HG03196 (cell line): ENCODE results near the gene NUCB2.
"Not testable (repeated sequence)": the region's sequence is repeated elsewhere in the genome, so short reads cannot be mapped to it uniquely, and the experiment has no call there.

ENCODE experiments used
- ATAC-seq: cut with Tn5 transposase; IDR thresholded peaks from one replicate; pipeline ENCODE4 v1.9.1; 2021; ENCODE audit not compliant: unreplicated experiment

NUCB2 gene

DNA sequence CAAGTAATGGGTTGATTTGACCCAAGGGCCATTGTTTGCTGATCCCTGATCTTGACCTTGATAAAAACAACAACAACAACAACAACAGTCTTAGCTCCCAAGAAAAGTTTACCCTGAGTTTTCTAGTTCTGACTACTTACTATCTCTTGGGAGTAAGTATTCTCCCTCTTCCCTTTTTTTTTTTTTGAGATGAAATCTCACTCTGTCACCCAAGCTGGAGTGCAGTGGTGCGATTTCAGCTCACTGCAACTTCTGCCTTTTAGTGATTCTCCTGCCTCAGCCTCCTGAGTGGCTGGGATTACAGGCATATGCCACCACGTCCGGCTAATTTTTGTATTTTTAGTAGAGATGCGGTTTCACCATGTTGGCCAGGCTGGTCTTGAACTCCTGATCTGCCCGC, 8.0 kb upstream of the NUCB2 start:
- not testable (repeated sequence) for ATAC-seq

DNA sequence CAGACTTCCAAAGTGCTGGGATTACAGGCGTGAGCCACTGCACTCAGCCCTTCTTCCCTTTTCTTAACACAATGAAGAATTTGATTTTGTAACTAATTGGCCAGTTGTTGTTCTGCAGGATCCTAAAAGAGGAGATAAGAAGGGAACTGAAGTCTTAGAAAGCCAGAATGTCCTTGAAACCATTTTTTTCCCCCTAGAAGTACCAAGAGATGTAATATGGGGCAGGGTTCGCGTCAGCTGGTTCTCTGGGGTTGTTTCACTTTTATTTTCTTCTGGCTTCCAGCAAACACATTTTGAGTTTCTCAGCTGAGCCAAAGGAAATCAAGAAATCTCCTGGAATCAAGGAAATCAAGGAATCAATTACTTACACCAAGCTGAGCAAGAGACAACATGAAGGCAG, 7.6 kb upstream of the NUCB2 start:
- no peak for ATAC-seq

DNA sequence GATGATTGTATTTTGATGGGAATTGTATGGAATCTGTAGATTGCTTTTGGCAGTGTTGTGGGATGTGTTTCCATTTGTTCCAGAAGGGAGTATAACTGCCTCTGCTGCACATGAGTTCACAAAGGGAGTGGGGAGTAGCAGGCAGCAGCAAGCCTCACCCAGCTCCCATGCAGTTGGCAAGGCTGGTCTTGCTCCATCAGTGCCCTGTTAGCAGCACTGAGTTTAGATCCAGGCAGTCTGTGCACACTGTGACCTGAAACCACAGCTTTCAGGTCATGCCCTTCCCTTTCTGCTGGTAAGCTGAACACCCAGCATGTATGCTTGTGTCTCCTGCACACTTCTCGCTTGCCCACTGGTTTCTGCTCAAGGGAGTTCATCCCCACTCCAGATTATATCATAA, 3.7 kb upstream of the NUCB2 start:
- no peak for ATAC-seq

DNA sequence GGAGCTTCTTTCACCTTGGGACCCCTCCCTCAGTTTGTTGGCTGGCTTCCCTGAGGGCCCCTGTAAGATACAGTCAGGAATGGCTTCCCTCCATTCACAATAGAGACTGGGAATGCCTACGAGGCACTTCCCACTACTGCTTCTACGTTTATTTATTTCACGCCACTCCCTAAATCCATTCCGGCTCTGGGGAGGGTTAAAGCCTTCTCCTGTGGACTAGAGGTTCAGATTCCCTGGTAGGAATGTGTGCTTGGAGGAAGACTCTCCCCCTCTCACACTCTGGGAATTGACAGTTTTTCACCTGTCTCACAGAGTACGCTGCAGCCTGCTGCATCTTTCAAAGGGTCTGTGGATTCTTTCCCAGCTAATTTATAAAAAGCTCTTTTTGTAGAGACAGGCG, 3.3 kb upstream of the NUCB2 start:
- ATAC-seq: no peak

DNA sequence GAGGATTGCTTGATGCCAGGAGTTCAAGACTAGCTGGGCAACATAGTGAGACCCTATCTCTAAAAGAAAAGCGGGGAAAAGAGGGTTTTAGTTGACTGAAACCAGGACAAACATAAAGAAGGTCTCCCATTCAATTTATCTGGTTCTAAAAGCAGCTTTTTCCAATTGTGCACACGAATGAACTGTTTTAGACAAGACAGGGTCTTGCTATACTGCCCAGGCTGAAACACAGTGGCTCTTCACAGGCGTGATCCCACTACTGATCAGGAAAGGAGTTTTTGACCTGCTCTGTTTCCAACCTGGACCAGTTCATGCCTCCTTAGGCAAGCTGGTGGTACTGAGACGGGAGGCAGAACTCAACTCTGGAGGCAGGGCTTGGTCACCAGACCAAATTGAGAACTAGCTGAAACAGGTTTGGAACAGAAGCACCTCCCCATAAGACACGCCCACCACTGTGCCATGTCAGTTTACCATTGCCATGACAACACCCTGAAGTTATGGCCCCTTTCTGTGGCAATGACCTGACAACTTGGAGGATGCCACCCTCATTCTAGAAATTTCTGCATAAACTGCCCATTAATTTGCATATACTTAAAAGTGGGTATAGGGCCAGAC, 2.8 kb upstream of the NUCB2 start:
- ATAC-seq: no peak

DNA sequence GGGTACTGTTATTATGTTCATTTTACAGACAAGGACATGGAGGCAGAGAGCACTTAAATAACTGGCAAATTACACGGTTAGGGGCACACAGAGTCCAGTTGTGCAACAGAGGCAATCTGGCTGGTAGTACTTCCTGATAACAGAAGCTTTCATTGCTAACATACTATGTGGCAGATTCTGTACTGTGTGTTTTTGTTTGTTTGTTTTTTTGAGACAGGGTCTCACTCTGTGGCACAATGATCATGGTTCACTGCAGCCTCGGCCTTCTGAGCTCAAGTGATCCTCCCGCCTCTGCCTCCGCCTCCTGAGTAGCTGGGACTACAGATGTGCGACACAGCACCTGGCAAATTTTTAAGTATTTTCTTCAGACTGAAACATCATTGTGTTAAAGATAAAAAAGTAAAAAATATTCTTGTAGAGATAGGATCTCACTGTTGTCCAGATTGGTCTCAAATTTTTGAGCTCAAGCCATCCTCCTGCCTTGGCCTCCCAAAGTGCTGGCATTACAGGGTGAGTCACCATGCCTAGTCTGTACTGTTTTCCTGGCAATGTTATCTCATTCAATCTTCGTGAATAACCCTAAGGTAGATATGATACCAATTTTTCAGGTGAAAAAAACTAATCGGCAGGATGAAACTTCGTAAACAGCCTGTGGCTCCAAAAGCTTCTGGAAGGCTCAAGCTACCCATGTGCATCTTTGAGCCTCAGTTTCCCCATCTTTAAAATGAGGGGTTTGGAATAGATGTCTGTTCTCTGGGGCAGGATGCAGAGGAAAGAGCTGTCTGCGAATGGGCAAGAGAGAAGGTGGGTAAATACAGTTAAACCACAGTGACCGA, 921 bp upstream of the NUCB2 start:
- no peak for ATAC-seq

DNA sequence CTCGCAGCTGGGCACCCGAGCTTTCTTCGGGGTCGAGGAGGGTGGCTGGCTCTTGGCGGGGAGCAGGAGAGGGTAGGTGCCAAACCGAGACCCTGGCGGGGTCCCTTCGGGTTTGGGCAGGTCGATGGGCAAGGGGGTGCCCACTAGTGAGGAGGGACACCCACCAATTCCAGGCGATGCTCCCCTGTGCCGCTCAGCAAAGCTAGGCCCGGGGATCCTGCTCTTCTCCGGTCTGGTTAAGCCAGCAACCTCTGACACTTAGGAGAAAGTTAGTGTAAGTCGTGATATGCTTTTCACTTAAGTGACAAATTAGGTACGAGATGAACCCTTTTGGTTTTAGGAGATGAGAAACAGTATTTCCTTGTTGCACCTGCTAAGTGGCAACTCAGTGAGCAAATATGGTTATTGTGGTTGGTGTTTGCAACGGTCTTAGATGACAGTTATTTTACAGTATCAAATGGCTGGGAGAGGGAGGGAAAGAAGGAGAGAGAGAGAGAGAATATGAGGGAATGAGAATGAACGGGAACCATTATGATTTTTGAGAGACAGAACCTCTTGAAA, 565 bp downstream of the NUCB2 start:
- ATAC-seq: peak; percentile 23

DNA sequence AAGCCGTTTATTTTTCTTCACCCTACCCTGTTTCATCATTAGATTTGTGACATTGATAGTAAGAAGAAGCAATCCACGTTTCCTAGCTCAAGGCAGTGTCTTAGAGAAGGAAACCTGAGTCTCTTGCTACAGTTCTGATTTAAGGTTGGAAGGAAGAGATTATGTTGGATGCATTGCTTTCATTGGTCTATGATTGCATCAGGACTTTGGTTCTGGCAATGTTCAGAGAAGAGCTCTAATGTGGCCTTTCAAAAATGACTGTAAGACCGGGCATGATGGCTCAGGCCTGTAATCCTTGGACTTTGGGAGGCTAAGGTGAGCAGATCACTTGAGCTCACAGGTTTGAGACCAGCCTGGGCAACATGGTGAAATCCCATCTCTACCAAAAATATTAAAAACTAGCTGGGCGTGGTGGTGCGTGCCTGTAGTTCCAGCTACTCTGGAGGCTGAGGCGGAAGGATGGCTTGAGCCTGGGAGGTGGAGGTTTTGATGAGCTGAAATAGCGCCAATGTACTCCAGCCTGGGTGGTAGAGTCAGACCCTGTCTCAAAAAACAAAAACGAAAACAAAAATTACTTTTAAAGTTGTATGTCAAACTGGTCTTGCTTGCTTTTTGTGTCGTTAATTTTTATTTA, 4.1 kb downstream of the NUCB2 start:
- ATAC-seq: no peak

DNA sequence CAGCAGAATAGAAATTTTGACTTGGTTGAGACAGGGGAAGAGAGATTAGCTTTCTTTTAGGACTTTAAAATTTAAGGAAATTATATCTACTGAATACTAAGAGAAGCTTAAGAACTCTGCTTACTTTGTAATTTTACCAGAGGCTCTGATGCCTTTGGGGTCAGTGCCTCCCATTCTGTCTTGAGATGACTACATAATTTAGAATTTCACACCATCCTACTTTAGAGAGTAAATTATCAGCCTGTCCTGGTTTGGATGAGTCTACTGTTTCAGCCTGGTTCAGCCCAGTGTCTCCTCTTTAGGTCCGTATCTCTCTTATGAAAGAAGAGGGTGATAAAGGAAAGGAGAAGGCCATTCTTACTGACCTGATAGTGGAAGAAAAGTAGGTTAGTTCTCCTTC, 9.8 kb downstream of the NUCB2 start:
- no peak for ATAC-seq

DNA sequence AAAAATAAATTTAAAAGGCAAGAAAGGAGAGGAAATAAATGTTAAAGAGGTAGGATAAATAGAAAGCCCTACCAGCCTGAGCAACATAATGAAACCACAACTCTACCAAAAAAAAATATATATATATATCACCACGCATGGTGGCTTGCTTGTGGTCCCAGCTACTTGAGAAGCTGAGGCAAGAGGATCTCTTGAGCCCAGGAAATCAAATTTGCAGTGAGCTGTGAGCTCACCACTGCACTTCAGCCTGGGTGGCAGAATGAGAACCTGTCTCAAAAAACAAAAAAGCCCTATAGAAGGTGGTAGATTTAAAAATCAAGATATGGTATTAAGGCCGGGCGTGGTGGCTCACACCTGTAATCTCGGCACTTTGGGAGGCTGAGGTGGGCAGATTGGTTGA, 10.5 kb downstream of the NUCB2 start:
- ATAC-seq: no peak

DNA sequence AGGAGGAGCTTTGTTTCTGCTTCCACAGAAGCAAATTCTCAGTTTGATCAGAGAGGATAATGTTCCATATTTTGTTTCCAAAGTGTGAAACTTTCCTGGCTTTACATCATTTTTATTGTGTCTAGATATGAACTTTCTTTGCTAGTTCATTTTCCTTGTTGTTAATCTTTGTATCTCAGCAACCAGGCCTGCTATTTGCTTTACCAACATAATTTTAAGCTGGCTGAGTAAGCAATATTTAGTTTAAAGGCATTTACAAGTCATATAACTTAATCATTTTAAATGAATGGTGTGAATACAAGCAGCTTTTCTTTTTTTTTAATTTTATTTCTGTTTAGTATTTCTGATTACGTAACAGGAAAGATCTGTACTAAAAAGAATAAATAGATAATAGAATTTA, 15.2 kb downstream of the NUCB2 start:
- no peak for ATAC-seq

DNA sequence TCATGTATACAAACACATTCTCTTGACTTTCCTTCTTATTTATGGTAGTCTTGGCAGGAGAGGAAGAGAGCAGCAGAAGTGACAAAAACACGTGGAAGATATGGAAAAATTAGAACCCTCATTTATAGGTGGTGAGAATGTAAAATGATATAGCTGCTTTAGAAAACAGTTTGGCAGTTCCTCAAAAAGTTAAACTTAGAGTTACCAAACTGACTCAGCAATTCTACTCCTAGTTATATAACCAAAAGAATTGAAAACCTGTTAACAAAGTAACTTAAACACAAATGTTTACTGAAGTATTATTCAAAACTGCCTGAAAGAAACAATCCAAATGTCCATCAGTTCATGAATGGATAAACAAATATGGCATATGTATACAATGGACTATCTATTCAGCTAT, 16.8 kb downstream of the NUCB2 start:
- ATAC-seq: no peak

DNA sequence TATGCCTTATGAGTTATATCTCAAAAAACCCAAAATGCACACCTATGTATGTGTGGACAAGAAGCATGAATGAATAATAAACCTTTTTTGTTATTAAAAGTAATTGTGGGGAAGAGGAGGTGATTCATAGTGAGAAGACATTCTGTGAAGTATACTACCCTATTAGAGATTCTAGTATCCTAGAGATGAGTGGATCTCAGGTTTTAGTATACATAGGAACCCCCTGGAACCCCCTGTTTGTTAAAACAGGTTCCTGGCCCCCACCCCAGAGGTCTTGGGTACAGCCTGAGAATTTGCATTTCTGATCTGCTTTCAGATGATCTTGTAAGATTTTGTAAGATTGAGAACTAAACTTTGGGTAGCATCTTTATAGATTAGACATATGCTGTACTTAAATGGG, 17.5 kb downstream of the NUCB2 start:
- no peak for ATAC-seq

DNA sequence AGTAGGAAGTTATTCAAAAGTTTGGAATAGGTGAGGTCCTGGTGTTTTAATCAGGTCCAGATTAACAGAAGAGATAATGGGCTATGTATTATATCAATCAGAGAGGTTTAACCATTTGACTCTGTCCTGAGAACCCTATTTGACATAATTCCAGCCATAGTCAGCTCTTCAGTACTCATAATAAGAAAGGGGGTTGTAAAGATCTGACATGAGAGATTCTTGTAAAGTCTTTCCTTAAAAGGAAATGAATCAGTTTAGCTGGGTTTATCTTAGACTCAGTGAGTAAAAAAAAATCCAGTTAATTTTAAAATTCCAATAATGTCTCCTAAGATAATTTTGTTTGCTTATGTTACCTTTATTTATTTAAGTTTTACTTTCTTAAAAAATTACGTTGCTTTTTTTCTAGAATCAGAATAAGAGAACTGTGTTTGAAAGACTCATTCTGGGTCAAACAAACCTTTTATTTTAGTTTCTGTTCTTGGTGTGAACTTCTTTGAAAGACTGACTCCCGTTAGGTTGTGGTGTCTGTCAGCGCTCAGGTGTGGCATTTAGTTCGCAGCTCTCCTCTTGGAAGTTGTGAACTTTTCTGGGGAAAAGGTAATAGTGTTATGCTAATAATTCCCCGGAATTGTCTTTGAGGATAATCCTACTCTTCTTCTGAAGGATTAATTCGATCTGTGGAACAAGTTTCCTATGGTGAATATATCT, 20.5 kb downstream of the NUCB2 start:
- no peak for ATAC-seq

DNA sequence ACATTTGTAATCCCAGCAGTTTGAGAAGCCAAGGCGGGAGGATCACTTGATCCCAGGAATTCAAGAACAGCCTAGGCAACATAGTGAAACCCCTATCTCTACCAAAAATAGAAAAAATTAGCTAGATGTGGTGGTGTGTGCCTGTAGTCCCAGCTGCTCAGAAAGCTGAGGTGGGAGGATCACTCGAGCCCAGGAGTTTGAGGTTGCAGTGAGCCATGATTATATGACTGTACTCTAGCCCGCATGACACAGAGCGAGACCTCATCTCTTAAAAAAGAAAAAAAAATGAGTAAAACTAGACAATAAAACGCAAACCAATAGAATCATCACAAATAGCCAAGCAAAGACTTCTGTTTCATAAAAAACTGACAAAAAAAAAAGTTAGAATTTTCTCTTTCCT, 21.8 kb downstream of the NUCB2 start:
- ATAC-seq: peak; percentile 63

DNA sequence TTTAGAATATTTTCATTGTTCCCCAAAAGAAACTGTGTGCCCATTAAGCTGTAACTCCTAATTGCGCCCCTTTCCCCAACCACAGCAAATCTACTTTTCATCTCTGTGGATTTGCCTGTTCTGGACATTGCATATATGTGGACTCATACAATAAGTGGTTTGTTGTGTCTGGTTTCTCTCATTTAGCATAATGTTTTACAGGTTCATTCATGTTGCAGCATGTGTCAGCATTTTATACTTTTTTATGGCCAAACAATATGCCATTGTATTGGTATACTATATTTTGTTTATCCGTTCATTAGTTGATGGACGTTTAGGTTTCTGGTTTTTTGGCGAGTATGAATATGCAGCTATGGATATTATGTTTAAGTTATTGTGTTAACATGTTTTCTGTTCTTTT, 23.8 kb downstream of the NUCB2 start:
- ATAC-seq: no peak

DNA sequence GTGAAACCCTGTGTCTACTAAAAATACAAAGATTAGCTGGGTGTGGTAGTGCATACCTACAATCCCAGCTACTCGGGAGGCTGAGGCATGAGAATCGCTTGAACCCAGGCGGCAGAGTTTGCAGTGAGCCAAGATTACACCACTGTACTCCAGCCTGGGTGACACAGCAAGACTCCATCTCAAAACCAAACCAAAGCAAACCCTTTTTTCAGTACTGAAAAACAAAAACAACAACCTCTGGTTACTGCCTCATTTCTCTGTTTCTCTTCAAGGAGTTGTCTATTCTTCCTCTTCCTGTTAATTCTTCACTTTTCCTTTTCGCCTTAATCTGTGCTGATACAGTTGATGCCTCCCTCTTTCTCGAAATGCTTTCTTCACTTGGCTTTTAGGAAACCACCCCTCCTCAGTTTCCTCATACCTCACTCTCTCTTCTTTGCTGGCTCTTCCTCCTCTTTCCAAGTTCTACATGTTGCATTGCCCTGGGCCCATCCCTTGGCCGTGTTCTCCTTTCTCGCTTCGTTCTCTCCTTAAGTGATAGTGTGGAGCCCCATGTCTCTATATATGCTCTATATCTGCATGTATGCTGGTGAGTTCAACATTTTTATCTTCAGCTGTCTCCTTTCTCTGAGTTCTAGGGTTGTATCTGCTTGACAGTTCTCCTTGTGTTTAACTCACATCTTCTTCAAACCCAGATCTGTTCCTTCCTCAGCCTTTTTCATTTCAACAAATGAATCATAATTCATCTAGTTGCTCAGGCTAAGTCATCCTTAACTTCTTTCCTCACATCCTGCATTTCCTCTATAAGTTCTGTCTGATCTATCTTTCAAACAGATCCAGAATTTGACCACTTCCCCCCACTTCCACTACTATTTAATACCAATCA, 37.1 kb downstream of the NUCB2 start:
- ATAC-seq: no peak

DNA sequence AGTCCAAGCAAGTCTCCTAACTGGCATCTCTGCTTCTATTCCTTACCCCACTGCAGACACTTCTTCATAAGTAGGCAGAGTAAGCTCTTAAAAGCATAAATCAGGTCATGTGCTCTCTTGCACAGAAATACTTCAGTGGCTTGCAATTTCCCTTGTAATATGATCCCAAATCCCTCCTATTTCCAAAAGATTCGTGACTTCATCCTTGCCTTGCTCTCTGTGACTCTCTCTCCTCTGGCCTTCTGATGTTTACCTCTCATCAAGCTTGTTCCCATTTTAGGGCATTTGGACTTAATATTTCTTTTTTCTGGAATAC, 37.7 kb downstream of the NUCB2 start:
- no peak for ATAC-seq

DNA sequence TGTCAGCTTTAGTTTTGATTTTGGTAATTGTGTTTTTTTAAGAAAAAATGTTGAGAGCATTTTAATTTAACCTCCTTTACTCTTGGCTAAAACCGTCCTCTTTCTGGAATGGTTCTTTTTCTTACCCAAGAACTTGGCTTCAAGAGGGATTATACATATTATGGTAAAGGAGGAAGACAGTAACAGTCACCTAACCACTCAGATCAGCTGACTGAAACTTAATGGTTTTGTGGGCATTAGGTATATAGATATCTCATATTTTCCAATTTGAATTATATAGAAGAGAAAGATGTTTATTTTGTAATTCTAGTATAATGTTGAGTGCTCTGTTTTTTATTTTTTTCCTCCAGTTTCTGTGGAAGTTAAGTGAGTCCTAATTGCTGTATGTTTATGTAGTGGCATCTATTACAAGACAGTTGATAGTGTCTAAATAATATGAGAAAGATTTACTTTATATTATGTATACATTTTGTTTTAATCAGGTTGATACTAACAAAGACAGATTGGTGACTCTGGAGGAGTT, 38.4 kb downstream of the NUCB2 start:
- ATAC-seq: no peak

DNA sequence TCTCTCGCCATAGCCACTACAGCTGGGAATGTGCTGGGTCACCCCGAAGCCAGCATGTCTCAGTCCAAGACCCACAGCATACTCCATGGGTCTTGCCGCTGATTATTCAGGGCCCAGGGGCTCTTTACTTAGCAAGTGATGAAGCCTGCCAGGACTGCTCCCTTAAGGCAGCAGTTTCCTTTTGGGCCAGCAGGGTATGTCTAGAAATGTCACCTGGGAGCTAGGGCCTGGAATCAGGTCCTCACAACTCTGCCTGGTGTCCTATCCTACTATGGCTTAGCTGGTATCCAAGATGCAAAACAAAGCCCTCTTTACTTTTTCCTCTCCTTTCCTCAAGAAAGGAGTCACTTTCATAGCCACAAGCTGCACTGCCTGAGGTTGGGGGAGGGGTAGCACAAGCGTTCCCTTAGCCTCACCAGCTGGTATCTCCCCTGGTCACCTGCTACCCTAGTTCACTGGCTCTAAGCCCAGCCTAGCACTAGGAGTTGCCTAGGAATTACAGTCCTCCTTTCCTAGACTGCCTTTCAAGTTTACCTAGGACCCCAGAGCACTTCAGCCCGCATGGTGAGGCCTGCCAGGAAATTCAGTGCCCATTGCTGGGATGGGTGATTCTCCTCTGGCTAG, 52.4 kb downstream of the NUCB2 start:
- ATAC-seq: no peak
